Lower leg skin (tissue), 3 donors: ENCODE data around the gene CXCL12.

ENCODE experiments used
- POLR2A ChIP-seq, 2 donors: fragments of 450-650 bp; IDR thresholded peaks; one replicate each; pipeline ENCODE4 v1.6.1; 2016 to 2017; ENCODE audit warnings: antibody characterized with exemption in 2 of 2, mild to moderate bottlenecking in 1 of 2, moderate library complexity in 1 of 2
- TF ChIP-seq, protein P1 (sequence below), 3 donors: fragments of 450-650 bp; IDR thresholded peaks; one replicate each; pipeline ENCODE4 v1.5.1; 2016; ENCODE audit warnings: antibody characterized with exemption in 3 of 3, mild to moderate bottlenecking in 3 of 3, moderate library complexity in 2 of 3

- TF ChIP-seq, protein P1, sequence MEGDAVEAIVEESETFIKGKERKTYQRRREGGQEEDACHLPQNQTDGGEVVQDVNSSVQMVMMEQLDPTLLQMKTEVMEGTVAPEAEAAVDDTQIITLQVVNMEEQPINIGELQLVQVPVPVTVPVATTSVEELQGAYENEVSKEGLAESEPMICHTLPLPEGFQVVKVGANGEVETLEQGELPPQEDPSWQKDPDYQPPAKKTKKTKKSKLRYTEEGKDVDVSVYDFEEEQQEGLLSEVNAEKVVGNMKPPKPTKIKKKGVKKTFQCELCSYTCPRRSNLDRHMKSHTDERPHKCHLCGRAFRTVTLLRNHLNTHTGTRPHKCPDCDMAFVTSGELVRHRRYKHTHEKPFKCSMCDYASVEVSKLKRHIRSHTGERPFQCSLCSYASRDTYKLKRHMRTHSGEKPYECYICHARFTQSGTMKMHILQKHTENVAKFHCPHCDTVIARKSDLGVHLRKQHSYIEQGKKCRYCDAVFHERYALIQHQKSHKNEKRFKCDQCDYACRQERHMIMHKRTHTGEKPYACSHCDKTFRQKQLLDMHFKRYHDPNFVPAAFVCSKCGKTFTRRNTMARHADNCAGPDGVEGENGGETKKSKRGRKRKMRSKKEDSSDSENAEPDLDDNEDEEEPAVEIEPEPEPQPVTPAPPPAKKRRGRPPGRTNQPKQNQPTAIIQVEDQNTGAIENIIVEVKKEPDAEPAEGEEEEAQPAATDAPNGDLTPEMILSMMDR (IDR thresholded peaks at IDR 0.05), result no peak
- TF ChIP-seq POLR2A (IDR thresholded peaks at IDR 0.05), result no peak
Observed at GRCh38 chr10:44399659-44400451, 15.0 kb upstream of the CXCL12 start.
